Measurements from ENCODE around the gene RDH12.

DNA sequence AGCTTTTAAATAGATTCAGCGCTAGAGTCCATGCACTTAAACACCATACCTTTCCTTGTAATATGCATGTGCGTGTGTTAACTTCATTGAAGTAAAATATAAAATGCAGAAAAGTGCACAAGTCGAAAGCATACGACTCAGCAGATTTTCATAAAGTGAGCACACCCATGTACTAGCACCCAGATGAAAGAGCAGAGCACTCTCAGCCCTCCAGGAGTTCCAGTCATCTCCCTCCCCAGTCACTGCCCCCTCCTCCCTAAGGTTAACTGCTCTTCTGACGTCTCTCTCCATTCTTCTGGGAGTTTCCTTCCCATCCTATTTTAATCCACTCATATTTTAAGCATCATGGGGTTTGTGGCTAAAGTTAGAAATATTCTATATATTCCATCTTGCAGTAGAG is 20.2 kb downstream of the RDH12 start:
- no peak for TF ChIP-seq EZH2 (IDR thresholded peaks at IDR 0.05; ENCODE audit: borderline replicate concordance, insufficient read depth, low read length, poor library complexity, severe bottlenecking)
- TF ChIP-seq MXI1 (conservative IDR thresholded peaks at IDR 0.05; ENCODE audit: poor library complexity, severe bottlenecking): no peak

All from neural cell (in vitro differentiated cells).